ENCODE results near the gene PRCC. TPM values are rescaled to one million over a fixed set of nuclear protein-coding genes. Genes with fewer than 3 reads are reported as not detected.

PRCC gene
- total and polyA plus RNA-seq, 2 of the 13 experiments (the other 11 are each of a cell fraction or from before 2014, with no cell fraction given): 24.2 to 40.5 TPM

DNA sequence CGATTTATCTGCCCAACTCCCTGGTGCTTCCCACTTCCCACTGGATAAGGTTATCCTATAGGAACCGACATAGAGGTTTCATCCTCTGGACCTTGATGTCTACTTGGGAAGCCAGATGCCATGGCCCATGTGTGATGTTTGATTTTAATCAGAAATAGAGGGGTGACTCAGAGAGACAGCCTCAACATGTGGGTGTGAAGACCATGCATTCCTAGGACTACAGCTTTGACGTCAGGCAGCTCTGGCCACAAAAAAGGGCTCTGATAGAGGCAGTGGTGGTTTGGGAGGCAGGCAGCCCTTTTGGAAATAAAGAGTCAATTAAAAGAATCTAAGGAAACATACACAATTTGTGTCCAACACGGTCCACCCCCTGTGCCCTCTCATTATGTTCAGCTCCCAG, 54.5 kb downstream of the PRCC start (continued):
- TF ChIP-seq, protein P1, sequence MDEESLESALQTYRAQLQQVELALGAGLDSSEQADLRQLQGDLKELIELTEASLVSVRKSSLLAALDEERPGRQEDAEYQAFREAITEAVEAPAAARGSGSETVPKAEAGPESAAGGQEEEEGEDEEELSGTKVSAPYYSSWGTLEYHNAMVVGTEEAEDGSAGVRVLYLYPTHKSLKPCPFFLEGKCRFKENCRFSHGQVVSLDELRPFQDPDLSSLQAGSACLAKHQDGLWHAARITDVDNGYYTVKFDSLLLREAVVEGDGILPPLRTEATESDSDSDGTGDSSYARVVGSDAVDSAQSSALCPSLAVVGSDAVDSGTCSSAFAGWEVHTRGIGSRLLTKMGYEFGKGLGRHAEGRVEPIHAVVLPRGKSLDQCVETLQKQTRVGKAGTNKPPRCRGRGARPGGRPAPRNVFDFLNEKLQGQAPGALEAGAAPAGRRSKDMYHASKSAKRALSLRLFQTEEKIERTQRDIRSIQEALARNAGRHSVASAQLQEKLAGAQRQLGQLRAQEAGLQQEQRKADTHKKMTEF (CRISPR knock-in tag; IDR thresholded peaks at IDR 0.05): no peak
- TF ChIP-seq, protein P2, sequence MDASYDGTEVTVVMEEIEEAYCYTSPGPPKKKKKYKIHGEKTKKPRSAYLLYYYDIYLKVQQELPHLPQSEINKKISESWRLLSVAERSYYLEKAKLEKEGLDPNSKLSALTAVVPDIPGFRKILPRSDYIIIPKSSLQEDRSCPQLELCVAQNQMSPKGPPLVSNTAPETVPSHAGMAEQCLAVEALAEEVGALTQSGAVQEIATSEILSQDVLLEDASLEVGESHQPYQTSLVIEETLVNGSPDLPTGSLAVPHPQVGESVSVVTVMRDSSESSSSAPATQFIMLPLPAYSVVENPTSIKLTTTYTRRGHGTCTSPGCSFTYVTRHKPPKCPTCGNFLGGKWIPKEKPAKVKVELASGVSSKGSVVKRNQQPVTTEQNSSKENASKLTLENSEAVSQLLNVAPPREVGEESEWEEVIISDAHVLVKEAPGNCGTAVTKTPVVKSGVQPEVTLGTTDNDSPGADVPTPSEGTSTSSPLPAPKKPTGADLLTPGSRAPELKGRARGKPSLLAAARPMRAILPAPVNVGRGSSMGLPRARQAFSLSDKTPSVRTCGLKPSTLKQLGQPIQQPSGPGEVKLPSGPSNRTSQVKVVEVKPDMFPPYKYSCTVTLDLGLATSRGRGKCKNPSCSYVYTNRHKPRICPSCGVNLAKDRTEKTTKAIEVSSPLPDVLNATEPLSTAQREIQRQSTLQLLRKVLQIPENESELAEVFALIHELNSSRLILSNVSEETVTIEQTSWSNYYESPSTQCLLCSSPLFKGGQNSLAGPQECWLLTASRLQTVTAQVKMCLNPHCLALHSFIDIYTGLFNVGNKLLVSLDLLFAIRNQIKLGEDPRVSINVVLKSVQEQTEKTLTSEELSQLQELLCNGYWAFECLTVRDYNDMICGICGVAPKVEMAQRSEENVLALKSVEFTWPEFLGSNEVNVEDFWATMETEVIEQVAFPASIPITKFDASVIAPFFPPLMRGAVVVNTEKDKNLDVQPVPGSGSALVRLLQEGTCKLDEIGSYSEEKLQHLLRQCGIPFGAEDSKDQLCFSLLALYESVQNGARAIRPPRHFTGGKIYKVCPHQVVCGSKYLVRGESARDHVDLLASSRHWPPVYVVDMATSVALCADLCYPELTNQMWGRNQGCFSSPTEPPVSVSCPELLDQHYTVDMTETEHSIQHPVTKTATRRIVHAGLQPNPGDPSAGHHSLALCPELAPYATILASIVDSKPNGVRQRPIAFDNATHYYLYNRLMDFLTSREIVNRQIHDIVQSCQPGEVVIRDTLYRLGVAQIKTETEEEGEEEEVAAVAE (CRISPR knock-in tag; IDR thresholded peaks at IDR 0.05; ENCODE audit: borderline replicate concordance): no peak
- TF ChIP-seq, protein P3, sequence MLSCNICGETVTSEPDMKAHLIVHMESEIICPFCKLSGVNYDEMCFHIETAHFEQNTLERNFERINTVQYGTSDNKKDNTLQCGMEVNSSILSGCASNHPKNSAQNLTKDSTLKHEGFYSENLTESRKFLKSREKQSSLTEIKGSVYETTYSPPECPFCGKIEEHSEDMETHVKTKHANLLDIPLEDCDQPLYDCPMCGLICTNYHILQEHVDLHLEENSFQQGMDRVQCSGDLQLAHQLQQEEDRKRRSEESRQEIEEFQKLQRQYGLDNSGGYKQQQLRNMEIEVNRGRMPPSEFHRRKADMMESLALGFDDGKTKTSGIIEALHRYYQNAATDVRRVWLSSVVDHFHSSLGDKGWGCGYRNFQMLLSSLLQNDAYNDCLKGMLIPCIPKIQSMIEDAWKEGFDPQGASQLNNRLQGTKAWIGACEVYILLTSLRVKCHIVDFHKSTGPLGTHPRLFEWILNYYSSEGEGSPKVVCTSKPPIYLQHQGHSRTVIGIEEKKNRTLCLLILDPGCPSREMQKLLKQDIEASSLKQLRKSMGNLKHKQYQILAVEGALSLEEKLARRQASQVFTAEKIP (CRISPR knock-in tag; IDR thresholded peaks at IDR 0.05; ENCODE audit: borderline replicate concordance): no peak

DNA sequence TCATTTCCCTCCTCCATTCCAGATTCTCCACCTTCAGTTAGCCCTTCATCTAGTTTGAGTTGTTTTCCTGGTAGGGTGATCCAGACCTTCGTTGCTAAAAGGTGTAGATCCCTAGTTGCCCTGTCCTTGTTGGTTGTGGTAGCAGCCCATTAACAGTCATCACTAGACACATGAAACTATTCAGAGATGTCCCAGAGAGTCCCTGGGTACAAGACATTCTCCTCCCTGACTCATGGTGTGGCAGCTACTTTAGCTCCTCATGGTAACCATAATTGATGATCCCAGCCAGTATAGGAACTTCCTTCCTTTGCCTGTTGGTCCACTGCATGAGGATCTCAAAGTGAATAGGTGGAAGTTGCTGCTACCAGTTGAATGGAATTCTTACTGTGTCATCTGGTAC, 55.3 kb downstream of the PRCC start:
- in situ Hi-C loops (cut with HindIII; ENCODE audit: extremely low pct_ligation_motif_present, low pct_unique_long_range_greater_than_20kb) (no loop called here), intact Hi-C loops (cut with micrococcal nuclease; ENCODE audit: unreplicated experiment) (no loop called here)
- ATAC-seq: no peak
- BruUV-seq (replicated peaks): no TSS peak
- Histone ChIP-seq H3K27ac (ENCODE audit: extremely low read length, insufficient read depth, low read length) (no peak overlapping the region), H3K9ac (ENCODE audit: insufficient read depth, low read depth, low read length) (no peak overlapping the region), H2AFZ (ENCODE audit: low read length) (no peak overlapping the region), H3K79me2 (ENCODE audit: insufficient read depth, low read length) (no peaks in the 10 kb centered on the region), H3K36me3 (replicated peaks in 1 of 2; ENCODE audit: control insufficient read depth in 1 of 2, insufficient read depth in 2 of 2, low read length in 2 of 2) (no peaks in the 10 kb centered on the region), H4K20me1 (ENCODE audit: insufficient read depth, low read length) (no peaks in the 10 kb centered on the region), H3K27me3 (ENCODE audit: control insufficient read depth in 1 of 2, insufficient read depth in 2 of 2, low read length in 2 of 2) (peaks cover 0 to 30% of the 10 kb centered on the region in 2 experiments; a peak in 3 of 5 replicates), H3K4me3 (replicated peaks in 1 of 3; ENCODE audit: insufficient read depth in 1 of 3, low read depth in 2 of 3, low read length in 3 of 3) (no peak overlapping the region), H3K9me3 (ENCODE audit: low read length) (no peaks in the 10 kb centered on the region), H3K4me1 (ENCODE audit: insufficient read depth, low read length) (no peaks in the 10 kb centered on the region), H3K4me2 (ENCODE audit: low read depth, low read length) (no peak overlapping the region)
- no peak for DNase-seq (ENCODE audit: low spot score)
- no peak for TF ChIP-seq SUZ12 (IDR thresholded peaks at IDR 0.05; ENCODE audit: low read depth, low read length)
- TF ChIP-seq, protein P4, sequence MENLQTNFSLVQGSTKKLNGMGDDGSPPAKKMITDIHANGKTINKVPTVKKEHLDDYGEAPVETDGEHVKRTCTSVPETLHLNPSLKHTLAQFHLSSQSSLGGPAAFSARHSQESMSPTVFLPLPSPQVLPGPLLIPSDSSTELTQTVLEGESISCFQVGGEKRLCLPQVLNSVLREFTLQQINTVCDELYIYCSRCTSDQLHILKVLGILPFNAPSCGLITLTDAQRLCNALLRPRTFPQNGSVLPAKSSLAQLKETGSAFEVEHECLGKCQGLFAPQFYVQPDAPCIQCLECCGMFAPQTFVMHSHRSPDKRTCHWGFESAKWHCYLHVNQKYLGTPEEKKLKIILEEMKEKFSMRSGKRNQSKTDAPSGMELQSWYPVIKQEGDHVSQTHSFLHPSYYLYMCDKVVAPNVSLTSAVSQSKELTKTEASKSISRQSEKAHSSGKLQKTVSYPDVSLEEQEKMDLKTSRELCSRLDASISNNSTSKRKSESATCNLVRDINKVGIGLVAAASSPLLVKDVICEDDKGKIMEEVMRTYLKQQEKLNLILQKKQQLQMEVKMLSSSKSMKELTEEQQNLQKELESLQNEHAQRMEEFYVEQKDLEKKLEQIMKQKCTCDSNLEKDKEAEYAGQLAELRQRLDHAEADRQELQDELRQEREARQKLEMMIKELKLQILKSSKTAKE (CRISPR knock-in tag; IDR thresholded peaks at IDR 0.05; ENCODE audit: borderline replicate concordance): no peak
- ChIA-PET CTCF (ENCODE audit: low intra/inter-chr PET ratio, low total read pairs) (no interaction called here), POLR2A (interaction anchor here (0.6 kb wide), 2 partner anchors 56 to 322 kb away, joined by 3 read pairs; partner anchors contain the start of genes MEF2D and PRCC)
- 0% methylated on average over 1 of the region's 1 CpG for WGBS (ENCODE audit: low lambda C conversion rate)
- FAIRE-seq: no peak
